HG03103 (cell line): Measurements from ENCODE around the gene CNOT6.

Experiments used
- ATAC-seq: cut with Tn5 transposase; IDR thresholded peaks from one replicate; pipeline ENCODE4 v1.9.1; 2021; ENCODE audit warnings: low read depth; ENCODE audit not compliant: unreplicated experiment

Gene CNOT6

DNA sequence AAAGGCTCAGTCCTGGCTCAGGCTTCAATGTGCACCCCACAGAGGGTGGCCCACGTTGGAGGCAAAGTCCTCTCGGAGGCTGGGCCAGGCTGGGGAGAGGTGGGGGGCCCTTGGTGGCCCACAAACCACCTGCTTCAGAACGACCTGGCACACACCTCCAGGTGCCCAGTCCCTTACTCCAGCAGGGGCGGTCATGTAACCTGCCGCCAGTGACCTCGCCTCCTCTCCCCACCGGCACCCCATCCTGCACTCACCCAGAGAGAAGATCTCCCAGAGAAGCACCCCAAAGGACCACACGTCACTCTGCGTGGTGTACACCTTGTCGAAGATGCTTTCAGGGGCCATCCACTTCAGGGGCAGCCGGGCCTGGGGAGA lies 119.6 kb downstream of the CNOT6 start:
- ATAC-seq: no peak

DNA sequence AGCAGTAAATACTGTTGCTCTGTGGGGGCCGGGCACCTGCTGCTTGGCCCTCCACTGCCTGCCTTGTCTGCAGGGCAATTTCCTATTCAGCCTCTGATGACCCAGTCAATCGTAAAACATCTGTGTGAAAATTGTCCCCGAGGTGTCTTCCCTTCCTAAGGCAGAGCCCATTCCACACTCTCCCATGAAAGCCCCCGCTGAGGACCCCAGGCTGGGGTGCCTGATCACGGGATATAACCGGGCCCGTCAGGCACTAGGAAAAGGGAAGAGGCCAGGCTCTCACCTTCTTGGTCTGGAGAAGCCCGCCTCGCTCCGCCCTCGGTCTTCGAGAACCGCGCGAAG lies 124.3 kb downstream of the CNOT6 start:
- ATAC-seq: no peak

DNA sequence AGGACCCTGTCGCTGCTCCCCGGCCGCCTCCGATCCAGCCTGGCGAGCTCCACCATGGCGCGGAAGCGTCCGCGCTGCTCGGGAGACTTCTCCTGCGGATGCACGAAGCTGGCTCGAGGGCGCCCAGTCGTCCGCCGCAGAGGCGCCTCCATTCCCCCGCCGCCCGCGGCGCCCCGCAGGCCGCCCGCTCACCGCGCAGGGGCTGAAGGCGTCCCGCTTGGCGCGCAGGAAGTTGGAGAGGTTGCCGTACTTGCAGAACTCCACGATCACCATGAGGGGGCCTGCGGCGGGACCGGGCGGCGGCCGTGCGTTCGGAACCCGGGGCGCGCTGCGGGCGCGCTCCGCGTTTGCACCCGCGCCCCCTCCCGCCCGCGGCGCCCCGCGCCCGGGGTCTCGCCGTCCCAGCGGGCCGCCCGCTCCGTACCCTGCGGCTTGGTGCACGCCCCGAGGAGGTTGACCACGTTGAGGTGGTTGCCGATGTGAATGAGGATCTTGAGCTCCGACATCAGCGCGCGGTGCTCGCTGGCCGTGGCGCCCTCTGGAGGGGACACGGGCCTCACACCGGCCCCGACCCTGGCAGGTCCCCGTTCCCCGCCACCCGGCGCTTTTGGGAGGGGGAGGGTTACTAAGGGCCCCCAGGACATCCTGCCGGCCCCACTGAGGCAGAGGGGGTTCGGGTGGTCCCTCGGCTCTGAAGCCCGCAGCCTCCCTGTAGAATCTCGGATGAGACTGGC lies 124.8 kb downstream of the CNOT6 start:
- peak; percentile 72 for ATAC-seq

DNA sequence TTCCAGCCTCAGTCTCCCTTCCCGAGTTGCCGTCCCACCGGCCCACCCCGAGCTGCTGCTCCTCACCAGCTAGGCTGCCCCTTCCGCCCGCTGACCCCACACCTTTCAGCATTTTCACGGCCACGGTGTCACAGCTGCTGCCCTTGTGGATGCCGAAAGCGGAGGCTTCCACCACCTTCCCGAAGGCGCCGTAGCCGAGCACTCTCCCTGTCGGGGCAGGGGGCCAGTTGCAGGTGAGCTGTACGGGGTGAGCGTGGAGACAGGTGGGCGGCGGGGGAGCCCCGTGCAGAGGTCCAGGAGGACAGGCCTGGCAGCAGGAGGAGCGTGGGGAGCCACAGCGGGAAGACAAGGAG lies 125.4 kb downstream of the CNOT6 start:
- no peak for ATAC-seq

DNA sequence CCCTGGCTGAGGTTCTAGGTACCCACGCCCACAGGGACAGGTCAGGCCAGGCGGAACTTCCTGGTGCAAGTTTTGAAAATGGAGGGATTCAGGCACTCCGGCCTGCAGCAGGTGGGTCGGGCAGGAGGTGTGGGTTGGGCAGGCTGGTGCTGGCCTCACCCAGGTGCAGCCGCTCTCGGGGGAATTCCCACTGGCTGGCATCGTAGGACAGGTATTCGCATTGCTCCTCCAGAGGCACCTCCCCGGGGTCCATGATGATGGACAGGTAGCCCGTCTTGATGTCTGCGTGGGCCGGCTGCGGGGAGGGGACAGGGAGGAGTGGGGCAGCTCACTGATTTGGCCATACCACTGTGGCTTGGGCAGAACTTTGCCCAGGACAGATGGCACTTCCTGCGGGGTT lies 125.8 kb downstream of the CNOT6 start:
- no peak for ATAC-seq

DNA sequence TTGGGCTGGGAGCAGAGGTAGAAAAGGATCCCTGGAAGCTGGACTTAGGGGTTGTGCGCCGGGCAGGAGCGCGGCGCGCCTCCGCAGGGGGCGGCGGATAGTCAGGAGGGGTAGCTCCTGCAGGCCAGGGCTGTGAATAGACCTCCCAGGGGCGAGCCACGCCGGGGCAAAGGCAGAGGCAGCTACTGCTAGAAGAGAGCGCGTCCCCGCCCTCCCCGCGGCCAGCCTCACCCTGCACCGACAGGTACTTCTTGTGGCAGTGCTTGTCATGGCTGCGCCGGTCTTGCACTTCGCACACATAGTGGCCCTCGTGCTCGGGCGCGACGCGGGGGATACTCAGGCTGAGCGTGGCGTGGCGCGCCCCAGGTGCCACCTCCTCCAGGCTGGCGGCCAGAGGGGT lies 127.1 kb downstream of the CNOT6 start:
- ATAC-seq: no peak

DNA sequence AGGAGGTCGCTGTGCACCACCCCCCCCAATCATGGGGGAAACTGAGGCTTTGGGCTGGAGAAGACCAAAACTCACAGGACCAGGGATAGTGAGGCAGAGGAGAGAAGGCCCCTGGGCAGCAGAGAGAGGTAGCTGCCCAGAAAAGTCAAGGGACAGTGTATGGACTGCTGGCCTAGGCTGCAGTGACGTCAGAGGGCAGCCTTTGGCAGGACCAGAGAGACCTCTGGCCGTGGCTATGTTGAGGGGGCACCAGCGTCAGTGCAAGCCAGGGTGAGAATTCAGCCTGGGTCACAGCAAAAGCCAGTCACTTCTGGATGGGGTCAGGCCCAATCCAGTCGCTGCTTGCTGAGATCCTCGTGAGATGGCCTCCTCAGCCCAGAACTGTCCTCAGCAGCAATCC lies 128.7 kb downstream of the CNOT6 start:
- no peak for ATAC-seq

DNA sequence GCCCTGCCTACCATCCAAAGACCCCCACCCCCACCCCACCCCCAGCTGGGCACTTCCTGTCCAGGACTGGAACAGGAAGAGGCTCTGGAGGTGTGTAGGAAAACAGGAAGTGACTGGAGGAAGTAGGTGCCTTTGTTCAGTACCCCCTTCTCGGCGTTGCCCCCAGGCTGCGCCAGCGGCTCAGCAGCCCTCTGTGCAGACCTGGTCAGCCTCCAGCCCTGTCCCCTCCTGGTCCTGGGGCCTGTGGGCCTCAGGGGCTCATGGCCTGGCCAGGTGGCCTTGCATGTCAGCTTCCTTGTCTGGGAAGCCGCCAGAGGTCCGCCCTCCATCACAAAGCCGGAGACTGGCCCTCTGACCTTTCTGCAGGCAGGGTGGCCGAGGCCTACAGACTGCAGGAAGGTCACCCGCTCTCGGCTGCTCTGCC lies 129.2 kb downstream of the CNOT6 start:
- ATAC-seq: no peak

DNA sequence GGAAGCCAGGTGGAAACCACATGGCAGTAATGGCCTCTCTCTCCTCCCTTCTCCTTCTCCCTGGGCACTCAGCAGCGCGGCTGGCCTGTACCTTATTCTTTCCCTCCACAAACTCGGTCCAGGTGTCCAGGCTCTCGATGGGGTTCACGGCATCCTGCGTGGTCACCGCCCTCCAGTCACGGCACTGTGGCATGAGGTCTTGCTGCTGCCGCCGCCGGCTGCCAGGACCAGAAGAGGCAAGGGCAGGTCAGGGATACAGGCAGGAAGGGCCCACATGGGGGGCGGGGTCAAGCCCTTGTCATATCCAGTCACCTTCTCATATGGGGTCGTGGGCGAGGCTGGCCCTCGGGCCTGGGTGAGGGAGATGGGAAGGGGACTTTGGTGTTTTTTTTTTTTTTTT lies 129.7 kb downstream of the CNOT6 start:
- ATAC-seq: no peak

DNA sequence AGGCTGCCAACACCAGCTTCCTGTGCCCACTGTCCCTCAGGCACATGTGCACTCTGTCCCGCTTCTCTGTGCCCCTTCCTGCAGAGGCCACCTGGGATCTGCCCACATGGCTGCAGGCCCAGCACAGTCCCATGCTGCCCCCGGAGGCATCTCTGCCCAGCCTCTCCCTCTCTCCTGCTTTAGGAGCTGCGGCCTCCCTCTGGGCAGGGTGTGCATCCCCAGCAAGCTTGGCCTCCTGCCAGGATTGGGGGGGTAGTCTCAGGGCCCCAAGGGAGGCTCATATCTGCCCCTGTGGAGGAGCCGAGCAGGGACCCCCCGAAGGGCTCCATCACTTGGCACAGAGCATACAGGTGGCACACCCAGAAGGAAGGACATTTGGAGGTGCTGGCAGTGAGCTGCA lies 130.4 kb downstream of the CNOT6 start:
- no peak for ATAC-seq

DNA sequence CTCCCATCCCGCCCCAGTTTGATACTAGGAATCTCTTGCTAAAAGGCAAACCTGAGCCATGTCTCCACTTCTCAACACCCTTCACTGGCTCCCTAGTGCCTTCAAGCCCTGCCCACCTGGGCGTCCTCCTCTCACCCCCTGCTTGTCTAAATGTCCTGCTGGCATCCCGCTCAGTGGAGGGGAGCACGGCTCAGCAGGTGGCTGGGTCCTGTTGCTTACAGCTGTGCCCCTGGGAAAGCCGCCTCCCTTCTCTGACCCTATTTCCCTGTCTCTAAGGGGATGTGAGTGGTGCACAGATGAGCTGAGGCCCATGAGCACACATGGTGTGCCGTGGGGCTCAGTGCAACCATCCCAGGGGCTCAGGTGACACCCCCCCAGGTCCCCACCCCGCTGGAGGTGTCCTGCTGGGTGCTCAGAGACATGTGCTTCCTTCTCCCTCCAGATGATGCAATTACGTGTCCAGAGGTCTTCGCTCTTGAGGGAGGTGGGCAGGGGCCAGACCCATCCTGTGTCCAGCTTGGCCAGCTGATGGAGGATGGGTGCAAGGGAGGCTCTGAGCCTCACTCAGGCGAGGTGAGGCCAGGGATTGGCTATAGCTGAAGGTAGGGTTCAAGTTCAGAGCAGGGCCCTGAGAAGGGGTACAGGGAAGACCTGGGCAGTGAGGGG lies 131.1 kb downstream of the CNOT6 start:
- no peak for ATAC-seq

DNA sequence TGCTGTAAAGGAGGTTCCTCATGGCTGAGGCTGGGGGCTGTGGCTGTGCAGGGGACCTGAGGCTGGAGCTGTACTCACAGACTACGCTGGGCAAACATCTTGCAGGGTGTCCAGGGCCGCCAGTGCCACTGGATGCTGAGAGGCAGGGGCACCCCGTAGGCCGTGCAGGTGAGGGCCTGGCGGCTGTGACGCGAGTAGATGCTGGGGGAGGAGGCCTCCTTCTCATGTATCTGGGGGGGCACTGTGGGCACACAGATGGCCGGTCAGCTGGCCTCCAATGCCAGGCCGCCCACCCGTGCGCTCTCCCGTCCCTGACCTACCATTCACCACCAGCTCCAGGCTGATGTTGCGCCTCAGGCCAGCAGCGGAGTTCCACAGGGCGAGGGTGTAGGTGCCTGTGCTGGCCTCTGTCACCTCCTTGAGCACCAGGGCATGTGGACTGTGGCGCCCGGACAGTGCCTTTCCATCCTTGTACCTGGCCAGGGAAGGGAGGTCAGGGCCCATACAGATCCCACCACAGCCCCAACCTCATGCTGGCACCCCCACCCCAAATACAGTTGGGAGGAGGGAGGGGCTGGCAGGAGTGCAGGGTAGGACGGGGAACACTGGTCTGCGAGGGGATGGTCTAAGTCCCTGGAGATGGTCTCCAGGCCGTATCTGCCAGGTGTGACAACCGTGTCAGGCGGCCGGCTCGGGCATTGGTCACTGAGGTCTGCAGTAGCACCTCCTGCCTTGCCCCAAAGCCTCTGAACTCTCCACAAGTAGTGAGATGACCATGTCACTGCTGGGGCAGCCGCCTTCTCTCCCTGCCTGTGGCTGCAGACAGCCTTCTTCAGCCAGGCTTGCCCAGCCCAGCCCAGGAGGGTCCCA lies 131.8 kb downstream of the CNOT6 start:
- ATAC-seq: no peak

DNA sequence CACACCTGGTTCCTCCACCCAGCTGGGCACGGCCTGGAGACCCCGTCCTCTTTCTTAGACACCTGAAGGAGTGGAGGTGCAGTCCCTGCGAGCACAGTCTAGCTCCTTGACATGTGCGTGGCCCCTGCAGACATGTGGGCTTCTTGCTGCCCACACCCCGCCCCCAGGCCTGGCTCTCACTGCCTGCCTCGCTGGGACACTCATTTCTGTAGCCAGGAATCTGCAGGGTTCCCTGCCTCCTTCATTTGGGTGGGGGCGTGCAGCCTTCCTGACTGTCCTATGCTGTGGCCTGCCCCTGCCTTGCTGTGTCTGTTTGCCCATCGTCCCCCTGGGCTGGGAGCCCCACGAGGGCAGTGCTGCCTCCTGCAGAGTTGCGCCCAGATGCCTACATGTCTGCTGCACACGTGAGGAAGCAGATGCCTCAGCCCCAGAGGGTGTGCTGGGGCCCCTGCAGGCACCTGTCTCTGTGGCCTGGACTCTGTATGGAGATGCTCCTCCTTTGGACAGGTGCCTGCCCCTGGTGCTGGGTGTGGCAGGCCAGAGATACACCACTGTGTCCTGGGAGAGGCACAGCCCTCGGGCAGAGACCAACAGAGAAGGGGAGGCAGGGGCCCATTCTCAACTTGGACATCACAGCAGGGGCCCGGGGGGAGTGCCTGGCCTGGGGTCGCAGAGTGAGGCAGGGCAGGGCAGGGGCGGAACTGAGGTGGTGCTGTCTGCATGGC lies 132.6 kb downstream of the CNOT6 start:
- ATAC-seq: no peak

DNA sequence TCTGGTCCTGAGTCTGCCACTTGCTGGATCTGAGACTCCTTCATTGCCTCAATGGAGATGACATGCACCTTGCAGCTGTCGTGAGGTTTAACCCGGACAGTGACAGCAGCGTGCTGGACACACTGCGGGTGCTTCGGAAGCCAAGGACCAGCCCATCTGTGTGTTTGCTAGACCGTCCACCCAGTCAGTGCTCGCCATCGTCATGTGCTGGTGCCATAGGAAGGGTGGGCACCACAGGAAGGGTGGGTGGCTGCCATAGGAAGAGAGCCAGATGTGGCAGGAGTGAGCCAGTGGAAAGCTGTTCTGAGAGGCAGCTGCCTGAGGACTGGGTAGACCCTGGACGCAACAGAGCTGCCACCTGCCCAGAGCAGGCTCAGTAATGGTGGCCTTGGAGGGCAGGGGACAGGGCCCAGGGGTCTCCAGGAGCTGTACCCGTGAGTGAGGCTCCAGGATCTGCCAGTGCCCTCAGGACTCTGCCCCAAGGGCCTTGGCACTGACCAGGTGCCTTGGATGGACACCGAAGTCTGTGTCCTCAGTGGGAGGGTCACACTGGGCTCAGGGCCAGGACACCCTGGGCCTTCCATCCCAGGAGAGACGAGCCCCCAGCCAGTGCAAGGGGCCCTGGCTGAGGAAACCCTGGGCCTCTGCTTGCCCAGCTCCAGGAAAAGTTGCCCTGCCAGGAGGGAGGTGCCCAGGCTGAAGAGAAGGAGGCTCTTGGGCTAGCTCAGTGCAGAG lies 133.4 kb downstream of the CNOT6 start:
- no peak for ATAC-seq
